ENCODE measurements around the gene POMT1.

DNA sequence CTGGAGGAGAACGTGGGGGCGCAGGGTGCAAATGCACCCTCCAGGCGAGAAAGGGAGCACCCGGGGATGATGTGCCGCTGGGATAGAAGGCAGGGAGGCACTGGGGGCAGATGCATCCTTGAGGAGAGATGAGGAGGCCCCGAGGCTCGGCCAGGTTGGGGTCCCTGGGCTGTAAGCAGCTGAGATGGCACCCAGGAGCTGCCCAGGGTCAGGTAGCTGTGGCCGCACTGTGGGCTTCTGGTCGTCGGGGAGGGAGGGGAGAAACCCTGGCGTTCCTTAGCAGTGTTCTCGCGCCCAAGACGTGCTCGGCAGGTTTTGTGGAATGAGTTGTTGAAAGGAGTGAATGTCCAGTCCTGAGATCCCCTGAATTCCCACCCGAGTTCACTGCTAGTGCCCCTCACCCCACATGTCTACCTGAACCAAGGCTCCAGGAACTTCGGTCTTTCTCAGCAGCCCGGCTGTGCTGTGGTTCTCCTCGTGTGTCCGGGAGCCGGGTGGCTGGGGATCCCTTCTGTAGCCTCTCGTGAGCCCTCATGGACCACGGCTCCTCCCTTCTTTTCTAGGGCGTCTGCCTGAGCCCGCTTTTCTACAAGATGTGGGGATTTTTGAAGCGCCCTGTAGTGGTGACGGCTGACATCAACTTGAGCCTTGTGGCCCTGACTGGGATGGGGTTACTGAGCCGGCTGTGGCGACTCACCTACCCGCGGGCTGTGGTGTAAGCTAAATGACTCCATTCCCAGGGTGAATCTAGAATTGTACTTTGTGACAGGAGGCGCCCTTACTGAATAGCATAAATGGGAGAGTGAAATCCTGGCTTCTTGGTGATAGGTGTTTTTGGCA lies 1.1 kb downstream of the POMT1 start:
- TF ChIP-seq POLR2A (IDR thresholded peaks at IDR 0.05) (no peak), POLR2AphosphoS5 (IDR thresholded peaks at IDR 0.05) (no peak)
- TF ChIP-seq, protein P1, sequence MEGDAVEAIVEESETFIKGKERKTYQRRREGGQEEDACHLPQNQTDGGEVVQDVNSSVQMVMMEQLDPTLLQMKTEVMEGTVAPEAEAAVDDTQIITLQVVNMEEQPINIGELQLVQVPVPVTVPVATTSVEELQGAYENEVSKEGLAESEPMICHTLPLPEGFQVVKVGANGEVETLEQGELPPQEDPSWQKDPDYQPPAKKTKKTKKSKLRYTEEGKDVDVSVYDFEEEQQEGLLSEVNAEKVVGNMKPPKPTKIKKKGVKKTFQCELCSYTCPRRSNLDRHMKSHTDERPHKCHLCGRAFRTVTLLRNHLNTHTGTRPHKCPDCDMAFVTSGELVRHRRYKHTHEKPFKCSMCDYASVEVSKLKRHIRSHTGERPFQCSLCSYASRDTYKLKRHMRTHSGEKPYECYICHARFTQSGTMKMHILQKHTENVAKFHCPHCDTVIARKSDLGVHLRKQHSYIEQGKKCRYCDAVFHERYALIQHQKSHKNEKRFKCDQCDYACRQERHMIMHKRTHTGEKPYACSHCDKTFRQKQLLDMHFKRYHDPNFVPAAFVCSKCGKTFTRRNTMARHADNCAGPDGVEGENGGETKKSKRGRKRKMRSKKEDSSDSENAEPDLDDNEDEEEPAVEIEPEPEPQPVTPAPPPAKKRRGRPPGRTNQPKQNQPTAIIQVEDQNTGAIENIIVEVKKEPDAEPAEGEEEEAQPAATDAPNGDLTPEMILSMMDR (IDR thresholded peaks at IDR 0.05), result no peak

All from upper lobe of left lung (tissue), 4 donors.